WERI-Rb-1 (cell line): ENCODE measurements around the gene IRF9.
A peak's percentile ranks its signal among the peaks of the same experiment; 100 is the strongest.

Source experiments
- DNase-seq: peaks from one replicate; pipeline ENCODE4 v3.0.0-alpha.2; 2020
- H3K27ac ChIP-seq: fragments of 250-450 bp; sonication (Bioruptor Pico); 2 replicates; pipeline ENCODE4 v1.5.1; 2020; ENCODE audit warnings: mild to moderate bottlenecking, moderate library complexity
- H3K27me3 ChIP-seq: fragments of 250-450 bp; sonication (Bioruptor Pico); 2 replicates; pipeline ENCODE4 v1.5.1; 2021; ENCODE audit warnings: mild to moderate bottlenecking, low read depth, moderate library complexity; ENCODE audit not compliant: insufficient read depth, severe bottlenecking
- H3K36me3 ChIP-seq: fragments of 250-450 bp; sonication (Bioruptor Pico); 2 replicates; pipeline ENCODE4 v1.5.1; 2020; ENCODE audit warnings: mild to moderate bottlenecking, moderate library complexity
- H3K4me3 ChIP-seq: 2 replicates; pipeline ENCODE4 v1.5.1; 2011; ENCODE audit warnings: low read depth, mild to moderate bottlenecking, control low read depth, low read length
- H3K9me3 ChIP-seq: fragments of 250-450 bp; sonication (Bioruptor Pico); 2 replicates; pipeline ENCODE4 v1.5.1; 2021; ENCODE audit warnings: mild to moderate bottlenecking, moderate library complexity; ENCODE audit not compliant: severe bottlenecking
- TF ChIP-seq, protein P1 (sequence below): IDR thresholded peaks from 2 replicates; pipeline ENCODE4 v1.5.1; 2011; ENCODE audit warnings: low read depth, mild to moderate bottlenecking, control low read depth, inconsistent platforms, low read length

IRF9 gene

GRCh38 chr14:24115422-24116127 is 45.5 kb upstream of the IRF9 start:
- H3K9me3 ChIP-seq = no peaks in the 10 kb centered on the region
- peak overlapping the region; percentile 72 for H3K4me3 ChIP-seq
- no peak for DNase-seq
- peaks cover 37% of the 10 kb centered on the region for H3K36me3 ChIP-seq
- TF ChIP-seq, protein P1, sequence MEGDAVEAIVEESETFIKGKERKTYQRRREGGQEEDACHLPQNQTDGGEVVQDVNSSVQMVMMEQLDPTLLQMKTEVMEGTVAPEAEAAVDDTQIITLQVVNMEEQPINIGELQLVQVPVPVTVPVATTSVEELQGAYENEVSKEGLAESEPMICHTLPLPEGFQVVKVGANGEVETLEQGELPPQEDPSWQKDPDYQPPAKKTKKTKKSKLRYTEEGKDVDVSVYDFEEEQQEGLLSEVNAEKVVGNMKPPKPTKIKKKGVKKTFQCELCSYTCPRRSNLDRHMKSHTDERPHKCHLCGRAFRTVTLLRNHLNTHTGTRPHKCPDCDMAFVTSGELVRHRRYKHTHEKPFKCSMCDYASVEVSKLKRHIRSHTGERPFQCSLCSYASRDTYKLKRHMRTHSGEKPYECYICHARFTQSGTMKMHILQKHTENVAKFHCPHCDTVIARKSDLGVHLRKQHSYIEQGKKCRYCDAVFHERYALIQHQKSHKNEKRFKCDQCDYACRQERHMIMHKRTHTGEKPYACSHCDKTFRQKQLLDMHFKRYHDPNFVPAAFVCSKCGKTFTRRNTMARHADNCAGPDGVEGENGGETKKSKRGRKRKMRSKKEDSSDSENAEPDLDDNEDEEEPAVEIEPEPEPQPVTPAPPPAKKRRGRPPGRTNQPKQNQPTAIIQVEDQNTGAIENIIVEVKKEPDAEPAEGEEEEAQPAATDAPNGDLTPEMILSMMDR = no peak
- H3K27me3 ChIP-seq = no peaks in the 10 kb centered on the region
- H3K27ac ChIP-seq = peak overlapping the region; percentile 45

DNA sequence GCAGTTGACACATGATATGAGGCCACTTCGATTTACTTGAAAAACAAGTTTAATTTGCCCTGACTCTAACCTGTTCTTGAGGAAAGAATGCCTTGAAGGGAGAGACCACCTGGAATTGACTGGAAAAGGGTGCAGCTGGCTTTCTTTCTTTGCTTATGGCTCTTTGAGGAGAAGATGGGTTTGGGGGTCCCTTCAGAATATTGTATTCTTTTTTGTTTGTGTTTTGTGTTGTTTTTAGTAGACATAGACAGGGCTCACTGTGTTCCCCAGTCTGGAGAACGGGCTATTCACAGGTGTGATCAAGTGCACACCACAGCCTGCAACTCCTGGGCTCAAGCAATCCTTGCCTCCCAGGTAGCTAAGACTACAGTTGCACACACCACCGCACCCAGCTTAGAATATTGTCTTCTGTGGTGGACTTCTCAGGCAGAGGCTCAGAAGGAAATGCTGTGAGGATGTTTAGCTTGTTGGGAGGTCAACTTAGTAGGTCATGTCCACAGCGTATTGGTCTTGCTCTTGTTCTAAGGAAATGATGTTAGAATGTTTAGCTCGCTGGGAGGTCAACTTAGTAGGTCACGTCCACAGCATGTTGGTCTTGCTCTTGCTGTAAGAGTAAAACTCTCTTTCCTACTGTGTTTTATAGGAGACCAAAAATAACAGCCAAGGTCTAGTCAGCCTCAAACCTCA is 44.8 kb upstream of the IRF9 start:
- TF ChIP-seq, protein P1 = no peak
- Histone ChIP-seq H3K9me3 (no peaks in the 10 kb centered on the region), H3K27me3 (no peaks in the 10 kb centered on the region), H3K27ac (no peak overlapping the region), H3K36me3 (peaks cover 44% of the 10 kb centered on the region), H3K4me3 (no peak overlapping the region)
- DNase-seq = no peak

GRCh38 chr14:24117179-24117578 is 43.9 kb upstream of the IRF9 start:
- no peak overlapping the region for H3K4me3 ChIP-seq
- TF ChIP-seq, protein P1 = no peak
- H3K9me3 ChIP-seq = no peaks in the 10 kb centered on the region
- H3K27me3 ChIP-seq = no peaks in the 10 kb centered on the region
- peaks cover 47% of the 10 kb centered on the region for H3K36me3 ChIP-seq
- DNase-seq = no peak
- H3K27ac ChIP-seq = no peak overlapping the region

DNA sequence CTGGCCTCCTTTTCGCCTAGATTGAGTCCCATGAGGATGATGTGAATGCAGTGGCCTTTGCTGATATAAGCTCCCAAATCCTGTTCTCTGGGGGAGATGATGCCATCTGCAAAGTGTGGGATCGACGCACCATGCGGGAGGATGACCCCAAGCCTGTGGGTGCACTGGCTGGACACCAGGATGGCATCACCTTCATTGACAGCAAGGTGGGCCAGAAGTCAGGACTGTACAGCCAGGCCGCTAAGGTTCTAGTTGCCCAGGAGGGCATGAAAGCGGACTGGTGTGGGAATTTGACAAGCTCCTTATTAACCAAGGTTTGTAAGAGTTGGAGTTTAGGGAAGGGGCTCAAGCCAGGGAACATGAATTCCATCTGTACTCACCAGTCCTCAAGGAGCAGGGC is 41.4 kb upstream of the IRF9 start:
- Histone ChIP-seq H3K9me3 (no peaks in the 10 kb centered on the region), H3K27me3 (no peaks in the 10 kb centered on the region), H3K4me3 (no peak overlapping the region), H3K27ac (no peak overlapping the region), H3K36me3 (peaks cover 57% of the 10 kb centered on the region)
- TF ChIP-seq, protein P1 = no peak
- DNase-seq = no peak

- Histone ChIP-seq H3K36me3 (peaks cover 57% of the 10 kb centered on the region), H3K4me3 (no peak overlapping the region), H3K27ac (no peak overlapping the region), H3K9me3 (no peaks in the 10 kb centered on the region), H3K27me3 (no peaks in the 10 kb centered on the region)
- DNase-seq = no peak
- TF ChIP-seq, protein P1 = no peak
These were observed 39.9 kb upstream of the IRF9 start for GRCh38 chr14:24121210-24121609.
